HG03060 (cell line): Measurements from ENCODE around the gene SLC12A6.

ENCODE experiments used
- ATAC-seq: cut with Tn5 transposase; IDR thresholded peaks from one replicate; pipeline ENCODE4 v1.9.1; 2021; ENCODE audit warnings: low read depth, moderate number of reproducible peaks; ENCODE audit not compliant: unreplicated experiment

SLC12A6 gene

DNA sequence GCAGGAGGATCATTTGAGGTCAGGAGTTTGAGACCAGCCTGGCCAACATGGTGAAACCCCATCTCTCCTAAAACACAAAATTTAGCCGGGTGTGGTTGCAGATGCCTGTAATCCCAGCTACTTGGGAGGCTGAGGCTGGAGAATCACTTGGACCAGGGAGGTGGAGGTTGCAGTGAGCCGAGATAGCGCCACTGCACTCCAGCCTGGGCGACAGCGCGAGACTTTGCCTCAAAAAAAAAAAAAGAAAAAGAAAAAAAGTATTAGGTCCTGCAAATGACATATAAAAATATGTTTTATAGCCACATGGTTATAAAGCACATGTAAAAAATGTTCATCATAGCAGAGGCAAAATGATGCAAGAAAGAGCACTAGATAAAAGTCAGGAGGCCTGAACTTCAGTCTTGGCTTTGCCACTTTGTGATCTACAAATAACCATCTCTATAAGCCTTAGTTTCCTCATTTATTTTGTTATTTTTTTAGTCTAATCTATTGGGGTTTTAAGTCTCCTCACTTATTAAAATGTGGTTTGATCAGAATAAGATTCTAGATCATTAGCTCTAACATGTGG is 4.9 kb downstream of the SLC12A6 start:
- no peak for ATAC-seq

DNA sequence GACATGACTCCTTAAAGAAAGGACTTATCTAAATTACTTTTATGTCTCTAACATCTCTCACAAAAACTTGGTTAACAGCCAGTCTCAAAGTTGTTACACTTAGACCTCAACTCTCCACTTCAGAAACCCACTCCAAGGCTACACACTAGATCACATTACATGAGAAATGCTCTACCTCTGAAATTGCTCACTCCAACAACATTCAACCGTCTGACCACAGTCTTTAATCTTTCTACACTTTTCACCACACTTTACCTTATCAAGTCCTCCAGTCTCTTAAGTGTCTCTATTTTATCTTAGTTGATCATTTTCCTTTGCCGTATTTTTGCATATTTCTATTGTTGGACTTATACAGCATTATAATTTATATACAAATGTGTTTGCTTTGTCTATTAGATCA is 5.8 kb downstream of the SLC12A6 start:
- ATAC-seq: no peak

DNA sequence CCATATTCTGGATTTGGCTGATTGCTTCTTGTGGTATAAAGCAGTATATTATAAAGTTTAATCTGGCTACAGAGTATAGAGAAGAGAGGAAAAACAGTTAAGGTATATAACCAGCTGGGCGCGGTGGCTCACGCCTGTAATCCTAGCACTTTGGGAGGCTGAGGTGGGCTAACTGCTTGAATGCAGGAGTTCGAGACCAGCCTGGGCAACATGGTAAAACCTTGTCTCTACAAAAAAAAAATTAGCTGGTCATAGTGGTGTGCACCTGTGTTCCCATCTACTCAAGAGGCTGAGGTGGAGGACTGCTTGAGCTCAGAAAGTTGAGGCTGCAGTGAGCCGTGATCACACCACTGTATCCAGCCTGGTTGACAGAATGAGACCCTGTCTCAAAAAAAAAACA is 7.3 kb downstream of the SLC12A6 start:
- no peak for ATAC-seq

DNA sequence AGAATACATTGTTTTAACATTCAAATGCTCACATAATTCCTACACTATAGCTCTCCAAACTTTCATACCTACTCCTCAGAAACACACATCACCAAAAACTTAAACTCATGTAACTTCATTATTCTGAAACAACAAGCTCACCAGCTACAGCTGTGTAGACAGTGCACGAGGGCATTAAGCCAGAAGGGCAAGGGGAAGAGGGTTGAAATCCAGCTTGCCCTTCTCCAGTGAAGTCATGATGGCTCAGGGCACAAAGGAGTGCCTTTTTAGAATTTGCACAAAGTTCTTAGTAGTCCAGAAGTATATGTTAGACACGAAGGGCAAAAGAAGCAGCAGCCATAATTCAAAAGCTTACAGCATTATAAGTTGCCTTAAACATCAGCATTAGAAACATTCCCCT is 8.6 kb downstream of the SLC12A6 start:
- no peak for ATAC-seq

DNA sequence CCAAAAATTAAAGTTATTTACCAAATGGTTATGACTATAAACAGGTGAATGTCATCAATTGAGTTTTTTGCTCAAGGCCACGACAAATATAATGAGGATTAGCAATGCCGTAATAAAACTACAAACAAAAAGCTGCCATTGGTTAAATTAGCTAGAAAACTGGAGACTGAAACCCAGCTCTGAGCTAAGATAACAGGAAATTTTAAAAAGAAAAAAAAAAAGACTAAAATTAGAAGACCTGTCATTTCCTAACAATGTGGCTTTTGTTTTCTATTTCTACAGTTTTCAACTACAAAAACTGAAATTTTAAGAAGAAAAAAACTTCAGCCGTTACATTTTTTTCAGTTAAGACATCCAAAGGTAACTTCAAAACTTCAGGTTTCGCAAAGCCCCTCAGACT is 9.7 kb downstream of the SLC12A6 start:
- no peak for ATAC-seq

DNA sequence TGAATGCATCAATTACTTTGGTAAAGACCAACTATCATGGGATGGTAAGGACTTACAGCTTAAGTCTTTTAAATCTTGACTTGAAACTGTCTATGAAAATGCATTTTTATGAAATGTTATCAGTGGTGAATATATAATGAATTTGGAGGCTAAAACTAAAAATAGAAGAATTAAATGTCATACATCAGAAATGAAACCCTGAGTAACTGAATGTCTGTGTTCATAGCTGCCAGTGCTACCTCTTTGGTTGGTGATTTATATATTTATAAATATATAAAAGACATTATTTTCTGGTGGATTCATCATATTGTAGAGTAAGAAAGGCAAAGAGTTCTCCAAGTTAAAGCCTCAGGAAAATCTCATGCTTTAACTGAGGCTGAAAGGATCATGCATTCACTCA is 12.2 kb downstream of the SLC12A6 start:
- ATAC-seq: no peak

DNA sequence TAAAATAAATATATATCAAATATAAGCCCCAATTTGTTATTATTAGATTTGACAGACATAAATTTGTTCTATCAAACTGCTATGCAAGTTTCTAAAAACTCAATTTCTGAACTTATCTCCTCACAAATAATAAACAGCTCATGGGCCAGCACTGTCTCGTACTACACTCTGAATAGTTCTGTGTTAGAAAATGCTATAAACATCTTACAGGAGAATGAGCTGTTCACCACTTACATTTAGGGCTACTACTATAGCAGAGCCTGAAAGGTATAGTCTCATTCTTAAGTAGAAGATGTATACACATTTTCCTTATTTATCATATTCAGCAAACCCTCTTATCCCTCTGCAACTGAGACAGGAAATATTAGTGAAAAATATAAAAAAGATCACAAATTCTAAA is 12.6 kb downstream of the SLC12A6 start:
- no peak for ATAC-seq

DNA sequence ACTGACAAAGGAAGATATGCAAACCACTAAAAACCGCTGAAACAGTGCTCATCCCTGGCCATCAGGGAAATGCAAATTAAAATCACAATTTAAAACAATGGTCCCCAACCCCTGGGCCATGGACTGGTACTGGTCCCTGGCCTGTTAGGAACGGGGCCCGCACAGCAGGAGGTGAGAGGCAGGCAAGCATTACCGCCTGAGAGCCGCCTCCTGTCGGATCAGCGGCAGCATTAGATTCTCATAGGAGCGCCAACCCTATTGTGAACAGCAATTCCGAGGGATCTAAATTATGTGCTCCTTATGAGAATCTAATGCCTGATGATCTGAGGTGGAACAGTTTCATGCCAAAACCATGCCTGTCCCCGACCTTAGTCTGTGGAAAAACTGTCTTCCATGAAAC is 14.4 kb downstream of the SLC12A6 start:
- ATAC-seq: no peak

DNA sequence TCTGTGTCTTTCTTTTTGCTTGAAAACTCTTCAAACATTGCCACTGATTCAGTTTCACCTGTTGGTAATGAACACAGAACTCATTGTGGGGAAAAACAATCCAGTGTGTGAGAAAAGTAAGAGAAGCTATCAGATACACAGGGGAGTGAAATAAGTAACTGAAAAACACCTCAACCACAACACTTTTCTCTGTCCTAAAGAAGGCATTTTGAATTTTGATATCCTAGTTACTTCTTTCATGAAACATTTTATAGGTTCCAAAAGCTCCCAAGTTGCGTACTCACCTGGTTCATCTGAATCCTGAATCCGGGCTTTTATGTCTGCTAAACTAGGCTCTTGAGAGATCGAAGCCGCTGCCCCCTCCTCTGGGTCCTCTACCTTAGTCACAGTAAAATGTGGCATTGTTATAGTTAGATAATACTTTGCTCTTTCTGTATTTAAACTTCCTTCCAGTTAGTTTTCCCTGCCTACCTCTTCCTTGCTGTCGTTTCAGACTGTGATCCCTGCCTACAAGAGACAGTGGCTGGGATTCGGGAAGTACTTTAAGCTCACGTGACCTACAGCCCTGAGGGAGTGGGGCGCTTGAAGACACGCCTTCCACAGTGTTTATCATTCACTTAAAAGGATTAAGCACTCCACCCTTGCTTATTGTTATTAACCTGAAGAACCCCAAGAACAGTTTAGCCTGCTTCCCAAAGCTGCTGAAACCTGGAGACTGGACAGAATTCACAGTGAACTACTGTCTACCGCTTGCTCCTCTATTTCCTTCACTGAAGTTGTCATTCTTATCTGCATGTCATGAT is 19.1 kb downstream of the SLC12A6 start:
- no peak for ATAC-seq

DNA sequence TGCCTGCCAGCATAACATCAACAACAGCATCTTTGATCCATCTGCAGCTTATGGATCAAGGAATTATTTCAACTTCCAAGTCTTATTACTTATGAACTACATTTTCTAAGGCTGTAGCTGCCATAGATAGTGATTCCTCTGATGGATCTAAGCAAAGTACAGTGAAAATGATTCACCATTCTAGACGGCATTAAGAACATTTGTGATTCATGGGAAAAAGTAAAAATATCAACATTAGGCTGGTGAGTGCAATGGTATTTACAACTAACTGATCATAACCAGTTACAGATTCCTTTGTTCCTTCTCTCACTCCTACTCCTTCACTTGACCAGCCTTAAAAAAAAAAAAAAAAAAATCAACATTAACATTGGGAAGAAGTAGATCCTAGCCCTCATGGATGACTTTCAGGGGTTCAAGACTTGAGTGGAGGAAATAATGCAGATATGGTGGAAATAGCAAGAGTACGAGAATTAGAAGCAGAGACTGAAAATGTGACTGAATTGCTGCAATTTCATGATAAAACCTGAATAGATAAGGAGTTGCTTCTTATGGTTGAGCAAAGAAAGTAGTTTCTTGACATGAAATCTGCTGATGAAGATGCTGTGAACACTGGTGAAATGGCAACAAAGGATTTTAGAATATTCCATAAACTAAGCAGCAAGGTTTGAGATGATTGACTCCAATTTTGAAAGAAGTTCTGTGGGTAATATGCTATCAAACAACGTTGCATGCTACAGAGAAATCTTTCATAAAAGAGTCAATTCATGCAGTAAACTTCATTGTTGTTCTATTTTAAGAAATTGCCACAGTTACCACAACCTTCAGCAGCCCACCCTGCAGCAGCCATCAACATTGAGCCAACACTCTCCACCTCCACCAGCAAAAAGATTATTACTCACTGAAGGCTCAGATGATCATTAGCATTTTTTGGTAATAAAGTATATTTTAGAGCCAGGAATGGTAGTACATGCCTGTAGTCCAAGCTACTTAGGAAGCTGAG is 22.8 kb downstream of the SLC12A6 start:
- no peak for ATAC-seq

DNA sequence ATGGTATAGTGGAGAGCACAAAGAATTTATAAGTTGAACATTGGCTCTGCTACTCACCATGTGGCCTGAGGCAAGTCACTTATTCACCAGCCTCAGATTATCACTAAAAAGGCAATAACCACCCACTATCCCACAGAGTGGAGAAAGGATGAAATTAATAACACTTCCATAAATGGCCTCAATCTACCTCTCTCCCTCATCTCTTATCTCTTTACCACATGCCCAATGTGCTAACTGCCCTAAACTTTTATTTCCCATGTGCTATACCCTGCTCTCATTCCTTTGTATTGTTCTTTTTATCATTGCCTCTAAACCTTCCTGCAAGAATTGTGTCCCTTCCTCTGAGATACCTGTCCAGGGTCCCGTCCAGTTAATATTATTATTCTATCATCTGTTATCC is 26.0 kb downstream of the SLC12A6 start:
- ATAC-seq: no peak

DNA sequence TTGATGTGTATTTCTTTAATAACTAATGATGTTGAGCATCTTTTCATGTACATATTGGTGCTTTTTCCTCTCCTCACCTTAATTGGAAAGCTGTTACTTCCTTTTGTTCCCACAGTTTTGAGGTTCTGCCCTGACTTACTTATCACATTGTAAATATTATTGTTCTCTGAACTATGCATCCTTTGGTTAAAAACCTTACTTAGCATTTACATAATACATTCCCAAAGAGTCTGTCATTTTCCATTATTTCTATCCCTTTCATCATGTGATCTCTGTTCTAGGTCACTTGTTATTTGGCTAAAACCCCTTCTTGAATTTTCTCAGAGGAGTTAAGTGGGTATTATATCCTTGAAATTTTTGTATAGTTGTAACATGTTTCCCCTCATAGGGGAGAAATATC is 33.0 kb downstream of the SLC12A6 start:
- no peak for ATAC-seq

DNA sequence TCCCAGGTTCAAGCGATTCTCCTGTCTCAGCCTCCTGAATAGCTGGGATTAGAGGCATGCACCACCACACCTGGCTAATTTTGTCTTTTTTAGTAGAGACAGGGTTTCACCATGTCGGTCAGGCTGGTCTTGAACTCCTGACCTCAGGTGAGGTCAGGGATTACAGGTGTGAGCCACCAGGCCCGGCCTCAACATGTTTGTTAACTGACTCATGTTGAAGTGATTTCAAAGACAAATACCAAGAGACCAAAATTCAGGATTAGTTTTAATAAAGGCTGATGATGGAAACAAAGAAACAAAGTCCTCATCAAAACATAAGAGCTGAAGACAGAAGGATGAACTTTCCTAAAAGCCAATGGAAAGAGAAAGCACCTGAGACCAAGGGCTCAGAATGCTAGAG is 36.5 kb downstream of the SLC12A6 start:
- no peak for ATAC-seq

DNA sequence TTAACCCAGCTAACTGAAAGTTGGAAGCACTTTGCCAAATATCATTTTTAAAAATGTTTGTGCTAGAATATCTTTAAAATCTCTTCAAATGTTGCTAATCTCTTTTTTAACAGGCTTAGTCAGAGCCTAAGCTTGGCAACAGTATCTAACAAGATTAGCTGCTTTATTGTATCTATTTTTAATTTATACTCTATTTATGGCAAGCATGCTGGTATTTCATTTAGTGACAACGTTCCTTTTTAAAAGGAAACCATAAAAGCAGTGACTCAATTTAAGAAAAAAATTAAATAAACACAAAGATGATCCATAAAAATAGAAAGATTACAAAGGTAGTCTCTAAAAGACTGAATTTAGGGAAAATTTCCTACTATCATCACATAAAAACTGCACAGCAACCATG is 40.5 kb downstream of the SLC12A6 start:
- ATAC-seq: no peak

DNA sequence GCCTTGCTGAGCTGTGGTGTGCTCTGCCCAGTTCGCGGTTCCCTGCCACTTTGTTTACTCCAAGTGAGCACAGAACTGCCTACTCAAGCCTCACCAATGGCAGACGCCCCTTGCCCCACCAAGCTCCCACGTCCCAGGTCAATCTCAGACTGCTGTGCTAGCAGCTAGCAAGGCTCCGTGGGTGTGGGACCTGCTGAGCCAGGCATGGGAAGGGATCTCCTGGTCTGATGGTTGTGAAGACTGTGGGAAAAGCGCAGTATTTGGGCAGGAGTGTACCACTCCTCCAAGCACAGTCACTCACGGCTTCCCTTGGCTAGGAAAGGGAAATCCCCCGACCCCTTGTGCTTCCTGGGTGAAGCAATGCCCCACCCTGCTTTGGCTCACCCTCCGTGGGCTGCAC is 45.0 kb downstream of the SLC12A6 start:
- no peak for ATAC-seq

DNA sequence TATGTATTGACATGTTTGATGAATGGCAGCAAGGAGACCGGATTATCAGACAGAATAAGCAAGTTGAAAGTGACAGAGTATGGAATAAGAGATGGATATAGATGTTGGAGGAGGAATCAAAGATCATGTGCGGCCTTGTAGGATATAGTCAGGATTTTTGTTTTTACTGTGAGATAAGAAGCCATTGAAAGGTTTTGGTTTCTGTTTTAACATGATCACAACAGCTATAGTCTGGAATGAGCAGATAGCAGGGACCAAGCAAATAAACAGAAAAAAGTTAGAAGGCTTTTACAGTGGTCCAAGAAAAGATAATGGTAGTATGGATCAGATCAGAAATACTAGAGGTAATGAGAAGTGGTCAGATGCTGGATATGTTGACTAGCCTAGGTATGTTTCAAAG is 52.6 kb downstream of the SLC12A6 start:
- ATAC-seq: no peak

DNA sequence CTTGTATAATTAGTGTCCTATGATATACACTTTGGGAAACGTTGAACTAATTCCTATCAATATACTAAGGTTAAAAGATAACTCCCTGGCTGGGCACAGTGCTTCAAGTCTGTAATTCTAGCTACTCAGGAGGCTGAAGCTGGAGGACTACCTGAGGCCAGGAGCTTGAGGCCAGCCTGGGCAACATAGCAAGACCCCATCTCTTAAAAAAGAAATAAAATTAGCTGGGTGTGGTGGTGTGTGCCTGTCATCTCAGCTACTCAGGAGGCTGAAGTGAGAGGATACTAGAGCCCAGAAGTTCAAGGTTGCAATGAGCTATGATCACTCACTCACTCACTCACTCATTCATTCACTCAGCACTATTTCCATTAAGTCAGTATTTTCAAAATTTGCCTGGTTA is 55.2 kb downstream of the SLC12A6 start:
- no peak for ATAC-seq

DNA sequence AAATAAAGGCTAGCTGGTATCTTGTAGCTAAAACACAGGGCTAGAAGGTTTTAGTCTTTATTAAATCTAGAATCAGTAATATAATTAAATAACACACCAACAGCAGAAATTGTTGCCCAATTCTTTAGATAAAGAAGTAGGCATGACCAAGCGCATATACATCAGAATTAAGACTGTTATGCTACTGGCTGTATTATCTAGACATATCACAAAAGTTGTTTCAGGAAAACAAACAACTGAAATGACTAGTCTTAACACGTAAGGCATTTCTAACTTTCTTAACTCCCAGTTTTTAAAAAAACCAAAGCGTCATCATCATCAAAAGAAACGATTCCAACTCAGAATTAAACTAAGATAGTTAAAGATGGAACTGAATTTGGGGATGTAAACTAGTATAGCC is 57.4 kb downstream of the SLC12A6 start:
- no peak for ATAC-seq

DNA sequence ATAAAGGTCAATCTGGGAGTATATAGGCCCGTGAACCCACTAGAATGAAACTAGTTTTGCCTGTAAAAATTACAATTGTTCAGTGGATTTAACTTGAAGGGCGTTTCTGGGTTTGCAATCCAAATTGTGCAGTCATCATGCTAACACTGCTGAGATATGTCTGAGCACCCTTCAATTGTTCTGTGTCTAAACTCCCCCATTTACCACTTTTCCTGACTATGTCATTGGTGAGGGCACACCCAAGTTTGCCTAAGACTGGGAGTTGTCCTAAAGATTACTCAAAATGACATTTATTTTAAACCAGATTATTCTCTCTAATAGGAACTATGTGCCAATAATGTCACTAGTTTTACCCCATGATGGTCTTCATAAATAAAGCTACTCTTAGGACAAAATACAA is 58.2 kb downstream of the SLC12A6 start:
- ATAC-seq: no peak

DNA sequence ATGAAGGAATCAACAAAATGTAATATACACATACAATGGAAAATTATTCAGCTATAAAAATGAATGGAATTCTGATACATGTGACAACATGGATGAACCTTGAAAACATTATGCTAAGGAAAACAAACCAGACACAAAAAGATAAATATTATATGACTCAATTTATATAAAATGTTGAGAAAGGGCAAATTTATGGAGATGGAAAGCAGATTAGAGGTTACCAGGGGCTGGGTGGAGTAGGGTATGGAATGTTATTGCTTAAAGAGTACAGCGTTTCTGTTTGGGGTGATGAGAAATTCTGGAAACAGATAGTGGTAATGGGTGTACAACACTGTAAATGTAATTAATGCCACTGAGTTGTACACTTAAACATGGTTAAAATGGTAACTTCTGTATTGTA is 61.9 kb downstream of the SLC12A6 start:
- no peak for ATAC-seq

DNA sequence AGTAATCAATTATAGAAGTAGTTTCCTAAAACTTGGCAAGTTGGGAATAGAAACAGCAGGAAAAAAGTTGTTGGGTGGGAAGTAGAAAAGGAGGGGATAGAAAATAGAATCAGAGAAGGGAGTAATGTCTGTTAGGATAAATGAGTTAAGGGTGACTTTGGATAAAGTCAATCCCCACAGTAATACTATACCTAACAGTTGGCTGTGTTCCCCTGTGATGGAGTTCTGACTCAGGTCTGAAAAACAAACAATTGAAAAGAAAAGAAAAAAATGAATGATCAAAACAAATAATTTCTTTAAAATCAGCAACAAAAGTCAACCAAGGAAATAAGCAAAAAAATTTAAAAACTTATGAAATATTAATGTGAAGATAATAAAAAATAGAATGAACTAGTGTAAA is 62.4 kb downstream of the SLC12A6 start:
- ATAC-seq: no peak
